Erythroblast (primary cell): ENCODE measurements around the gene ADGRG4.

ENCODE experiments used
- GATA1 ChIP-seq: IDR thresholded peaks from 2 replicates; pipeline ENCODE4 v1.6.1; 2011; ENCODE audit warnings: low read depth, mild to moderate bottlenecking, control low read depth, low read length, moderate library complexity
- POLR2A ChIP-seq: IDR thresholded peaks from 2 replicates; pipeline ENCODE4 v1.6.1; 2011; ENCODE audit warnings: mild to moderate bottlenecking, low read length

GRCh38 chrX:136457303-136457917 is 156.6 kb downstream of the ADGRG4 start:
- no peak for TF ChIP-seq POLR2A
- no peak for TF ChIP-seq GATA1
